Calu3 (cell line): ENCODE results near the gene PTGFRN. TPM values are rescaled to one million over a fixed set of nuclear protein-coding genes. Genes with fewer than 3 reads are reported as not detected.

Experiments
- BruUV-seq: library from RNA; stranded (reverse); fragments of 400-500 nt; replicated peaks from 2 replicates; lab custom pipeline; 2021; lab: Mats Ljungman, UMichigan
- CTCF ChIA-PET: fragments of 300-600 bp; sonication (Branson Sonifier 250); formaldehyde crosslinking; loops from one replicate; lab custom pipeline; 2022; ENCODE audit warnings: antibody characterized with exemption; lab: Charles Lee
- DNase-seq: peaks from one replicate; pipeline ENCODE4 v3.0.0; 2022
- H3K27ac Mint-ChIP-seq: one replicate; pipeline ENCODE4 v1.8.0; 2022; ENCODE audit warnings: mixed read lengths; ENCODE audit not compliant: unreplicated experiment
- H3K27me3 Mint-ChIP-seq: one replicate; pipeline ENCODE4 v1.8.0; 2022; ENCODE audit warnings: mixed read lengths; ENCODE audit not compliant: unreplicated experiment
- H3K36me3 Mint-ChIP-seq: one replicate; pipeline ENCODE4 v1.8.0; 2022; ENCODE audit warnings: mild to moderate bottlenecking, moderate library complexity, mixed read lengths; ENCODE audit not compliant: insufficient read depth, unreplicated experiment
- H3K4me1 Mint-ChIP-seq: one replicate; pipeline ENCODE4 v1.8.0; 2022; ENCODE audit warnings: mild to moderate bottlenecking, low read depth, mixed read lengths; ENCODE audit not compliant: unreplicated experiment
- H3K4me3 Mint-ChIP-seq: one replicate; pipeline ENCODE4 v1.8.0; 2022; ENCODE audit warnings: mild to moderate bottlenecking, low read depth, moderate library complexity, mixed read lengths; ENCODE audit not compliant: unreplicated experiment
- H3K9me3 Mint-ChIP-seq: one replicate; pipeline ENCODE4 v1.8.0; 2022; ENCODE audit warnings: low read depth, mixed read lengths; ENCODE audit not compliant: unreplicated experiment
- intact Hi-C: fragments of 100-400 bp; cut with micrococcal nuclease; formaldehyde crosslinking; loops from one replicate; pipeline ENCODE4 v1.10.0; 2022; ENCODE audit not compliant: unreplicated experiment
- total RNA-seq: library from RNA; stranded (reverse); gene quantifications from 2 replicates; pipeline ENCODE4 v1.2.3, GENCODE V29; 2022
- TF ChIP-seq, protein P1 (sequence below): fragments of 200-600 bp; IDR thresholded peaks from one replicate; pipeline ENCODE4 v1.8.0; 2022; ENCODE audit warnings: antibody characterized with exemption; ENCODE audit not compliant: unreplicated experiment

PTGFRN gene
- total RNA-seq, 1 experiment from 2014 or later: 44.6 TPM

DNA sequence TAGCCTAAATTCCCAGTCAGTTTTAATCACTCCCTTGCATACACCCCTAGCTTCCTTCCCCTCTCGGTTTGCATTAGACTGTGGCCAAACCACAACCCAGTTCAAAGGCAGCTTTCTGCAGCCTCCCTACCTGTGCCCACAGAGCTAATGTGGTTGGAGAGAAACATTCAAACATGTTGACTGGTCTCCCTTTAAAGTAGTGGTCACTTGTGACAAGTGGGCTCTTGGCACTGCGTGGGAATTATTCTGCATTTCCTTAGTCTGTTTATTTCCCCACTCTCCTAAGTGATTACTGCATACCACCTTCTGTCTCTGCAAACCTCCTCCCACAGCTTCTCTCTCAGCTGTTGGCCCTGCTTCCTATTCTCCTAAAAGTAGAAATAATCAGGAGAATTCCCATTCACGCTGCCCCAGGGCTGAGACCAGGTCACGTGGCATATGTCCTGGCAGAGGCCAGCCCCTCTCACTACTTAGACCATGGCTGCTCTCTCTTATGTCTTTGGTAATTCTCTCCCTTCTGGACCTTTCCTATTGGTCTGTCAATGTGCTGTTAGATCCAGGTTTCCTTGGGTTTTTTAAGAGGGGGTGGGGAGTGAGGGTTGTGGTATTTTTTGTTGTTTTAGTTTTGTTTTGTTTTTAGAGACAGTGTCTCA lies 53.4 kb downstream of the PTGFRN start:
- Mint-ChIP-seq H3K27me3 (no peaks in the 10 kb centered on the region), H3K27ac (no peak overlapping the region), H3K4me3 (no peak overlapping the region), H3K4me1 (no peaks in the 10 kb centered on the region), H3K9me3 (no peaks in the 10 kb centered on the region), H3K36me3 (no peaks in the 10 kb centered on the region)
- TF ChIP-seq, protein P1, sequence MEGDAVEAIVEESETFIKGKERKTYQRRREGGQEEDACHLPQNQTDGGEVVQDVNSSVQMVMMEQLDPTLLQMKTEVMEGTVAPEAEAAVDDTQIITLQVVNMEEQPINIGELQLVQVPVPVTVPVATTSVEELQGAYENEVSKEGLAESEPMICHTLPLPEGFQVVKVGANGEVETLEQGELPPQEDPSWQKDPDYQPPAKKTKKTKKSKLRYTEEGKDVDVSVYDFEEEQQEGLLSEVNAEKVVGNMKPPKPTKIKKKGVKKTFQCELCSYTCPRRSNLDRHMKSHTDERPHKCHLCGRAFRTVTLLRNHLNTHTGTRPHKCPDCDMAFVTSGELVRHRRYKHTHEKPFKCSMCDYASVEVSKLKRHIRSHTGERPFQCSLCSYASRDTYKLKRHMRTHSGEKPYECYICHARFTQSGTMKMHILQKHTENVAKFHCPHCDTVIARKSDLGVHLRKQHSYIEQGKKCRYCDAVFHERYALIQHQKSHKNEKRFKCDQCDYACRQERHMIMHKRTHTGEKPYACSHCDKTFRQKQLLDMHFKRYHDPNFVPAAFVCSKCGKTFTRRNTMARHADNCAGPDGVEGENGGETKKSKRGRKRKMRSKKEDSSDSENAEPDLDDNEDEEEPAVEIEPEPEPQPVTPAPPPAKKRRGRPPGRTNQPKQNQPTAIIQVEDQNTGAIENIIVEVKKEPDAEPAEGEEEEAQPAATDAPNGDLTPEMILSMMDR: no peak
- no TSS peak for BruUV-seq
- intact Hi-C loops: no loop called here
- CTCF ChIA-PET: no interaction called here
- DNase-seq: no peak

DNA sequence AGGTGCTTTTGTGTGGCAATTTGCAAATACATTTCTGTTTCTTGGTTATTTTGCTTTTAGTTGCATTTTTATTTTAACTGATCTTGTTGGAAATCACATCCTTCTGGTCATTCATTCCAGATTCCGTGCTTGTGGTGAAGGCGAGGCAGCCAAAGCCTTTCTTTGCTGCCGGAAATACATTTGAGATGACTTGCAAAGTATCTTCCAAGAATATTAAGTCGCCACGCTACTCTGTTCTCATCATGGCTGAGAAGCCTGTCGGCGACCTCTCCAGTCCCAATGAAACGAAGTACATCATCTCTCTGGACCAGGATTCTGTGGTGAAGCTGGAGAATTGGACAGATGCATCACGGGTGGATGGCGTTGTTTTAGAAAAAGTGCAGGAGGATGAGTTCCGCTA lies 57.1 kb downstream of the PTGFRN start:
- H3K27ac Mint-ChIP-seq: no peak overlapping the region
- CTCF ChIA-PET: no interaction called here
- no peaks in the 10 kb centered on the region for H3K36me3 Mint-ChIP-seq
- DNase-seq: no peak
- no TSS peak for BruUV-seq
- H3K4me3 Mint-ChIP-seq: no peak overlapping the region
- intact Hi-C loops: no loop called here
- no peaks in the 10 kb centered on the region for H3K27me3 Mint-ChIP-seq
- no peaks in the 10 kb centered on the region for H3K9me3 Mint-ChIP-seq
- no peaks in the 10 kb centered on the region for H3K4me1 Mint-ChIP-seq
- TF ChIP-seq, protein P1: no peak

DNA sequence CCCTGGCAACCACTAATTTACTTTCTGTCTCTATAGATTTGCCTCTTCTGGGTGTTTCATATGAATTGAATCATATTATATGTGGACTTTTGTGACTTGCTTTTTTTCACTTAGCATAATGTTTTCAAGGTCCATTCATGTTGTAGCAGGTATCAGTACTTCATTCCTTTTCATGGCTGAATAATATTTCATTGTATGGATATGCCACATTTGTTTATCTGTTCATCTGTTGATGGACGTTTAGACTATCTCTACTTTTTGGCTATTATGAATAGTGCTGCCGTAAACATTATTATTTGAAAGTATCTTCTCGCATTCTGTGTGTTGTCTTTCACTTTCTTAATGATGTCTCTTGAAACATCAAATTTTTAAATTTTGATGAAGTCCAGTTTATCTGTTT lies 59.0 kb downstream of the PTGFRN start:
- CTCF ChIA-PET: no interaction called here
- TF ChIP-seq, protein P1: no peak
- no peaks in the 10 kb centered on the region for H3K36me3 Mint-ChIP-seq
- H3K27me3 Mint-ChIP-seq: no peaks in the 10 kb centered on the region
- H3K4me1 Mint-ChIP-seq: no peaks in the 10 kb centered on the region
- intact Hi-C loops: no loop called here
- no TSS peak for BruUV-seq
- no peaks in the 10 kb centered on the region for H3K9me3 Mint-ChIP-seq
- no peak overlapping the region for H3K27ac Mint-ChIP-seq
- no peak for DNase-seq
- H3K4me3 Mint-ChIP-seq: no peak overlapping the region

DNA sequence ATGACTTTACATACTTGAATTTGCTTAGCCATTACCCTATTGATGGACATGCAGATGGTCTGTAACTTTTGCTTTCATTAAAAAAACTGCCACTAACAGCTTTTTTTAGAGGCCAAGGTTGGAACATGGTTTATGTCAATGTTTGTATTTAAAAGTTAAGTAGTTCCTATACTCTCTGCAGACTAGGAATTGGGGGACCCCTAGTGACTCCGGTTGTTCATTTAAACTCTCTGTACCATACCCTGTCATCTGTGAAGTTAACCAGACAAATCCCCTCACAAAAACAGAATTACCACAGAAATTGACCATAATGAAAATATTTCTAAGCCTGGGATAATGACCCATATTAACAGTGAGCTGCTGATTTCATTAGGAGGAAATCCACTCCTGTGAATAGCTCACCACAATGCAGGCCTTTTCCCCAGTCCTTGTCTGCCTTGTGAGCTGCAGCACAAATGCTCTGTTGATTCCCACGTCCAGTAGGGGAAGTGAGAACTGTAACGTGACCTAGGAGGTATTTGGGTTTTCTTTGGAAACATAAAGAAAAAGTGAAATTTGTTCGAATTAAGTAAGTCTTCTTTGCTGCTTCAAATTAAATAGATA lies 61.6 kb downstream of the PTGFRN start:
- Mint-ChIP-seq H3K9me3 (peaks cover 4% of the 10 kb centered on the region), H3K36me3 (no peaks in the 10 kb centered on the region), H3K4me1 (no peaks in the 10 kb centered on the region), H3K27me3 (no peaks in the 10 kb centered on the region), H3K4me3 (no peak overlapping the region), H3K27ac (no peak overlapping the region)
- CTCF ChIA-PET: no interaction called here
- no TSS peak for BruUV-seq
- TF ChIP-seq, protein P1: no peak
- no peak for DNase-seq
- intact Hi-C loops: no loop called here
